Upper lobe of left lung (tissue), 4 donors: ENCODE measurements around the gene NUFIP1.

Experiments
- POLR2A ChIP-seq, 4 donors: fragments of 450-650 bp; IDR thresholded peaks; one replicate each; pipeline ENCODE4 v1.5.1; 2016 to 2017; ENCODE audit warnings: antibody characterized with exemption in 4 of 4, mild to moderate bottlenecking in 2 of 4
- TF ChIP-seq, protein P1 (sequence below), 6 experiments: fragments of 450-650 bp in 4 of 6; fragments of 200-600 bp in 2 of 6; sonication (generic) in 2 of 6; IDR thresholded peaks; one replicate each; pipeline ENCODE4 v1.5.1; 2016 to 2019; ENCODE audit warnings: antibody characterized with exemption in 6 of 6

DNA sequence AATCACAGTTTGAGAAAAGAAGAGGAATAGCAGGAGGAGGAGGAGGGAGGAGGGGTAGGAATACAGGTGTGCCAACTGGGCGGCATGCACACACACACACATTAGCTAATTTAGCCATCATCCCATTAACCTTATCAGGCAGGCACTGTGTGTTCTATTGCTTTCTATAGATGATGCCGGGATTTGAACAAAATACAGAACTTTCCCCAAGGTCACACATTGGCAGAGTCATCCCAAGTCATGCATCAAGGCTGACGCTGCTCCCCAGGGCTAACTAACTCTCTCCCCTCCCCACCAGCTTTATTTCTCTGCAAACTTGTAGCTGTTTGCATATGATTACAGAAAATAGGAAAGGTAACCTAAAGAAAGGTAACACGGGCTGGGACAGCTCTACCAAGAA is 83.0 kb downstream of the NUFIP1 start:
- TF ChIP-seq, protein P1, sequence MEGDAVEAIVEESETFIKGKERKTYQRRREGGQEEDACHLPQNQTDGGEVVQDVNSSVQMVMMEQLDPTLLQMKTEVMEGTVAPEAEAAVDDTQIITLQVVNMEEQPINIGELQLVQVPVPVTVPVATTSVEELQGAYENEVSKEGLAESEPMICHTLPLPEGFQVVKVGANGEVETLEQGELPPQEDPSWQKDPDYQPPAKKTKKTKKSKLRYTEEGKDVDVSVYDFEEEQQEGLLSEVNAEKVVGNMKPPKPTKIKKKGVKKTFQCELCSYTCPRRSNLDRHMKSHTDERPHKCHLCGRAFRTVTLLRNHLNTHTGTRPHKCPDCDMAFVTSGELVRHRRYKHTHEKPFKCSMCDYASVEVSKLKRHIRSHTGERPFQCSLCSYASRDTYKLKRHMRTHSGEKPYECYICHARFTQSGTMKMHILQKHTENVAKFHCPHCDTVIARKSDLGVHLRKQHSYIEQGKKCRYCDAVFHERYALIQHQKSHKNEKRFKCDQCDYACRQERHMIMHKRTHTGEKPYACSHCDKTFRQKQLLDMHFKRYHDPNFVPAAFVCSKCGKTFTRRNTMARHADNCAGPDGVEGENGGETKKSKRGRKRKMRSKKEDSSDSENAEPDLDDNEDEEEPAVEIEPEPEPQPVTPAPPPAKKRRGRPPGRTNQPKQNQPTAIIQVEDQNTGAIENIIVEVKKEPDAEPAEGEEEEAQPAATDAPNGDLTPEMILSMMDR (IDR thresholded peaks at IDR 0.05), result no peak
- TF ChIP-seq POLR2A (IDR thresholded peaks at IDR 0.05), result no peak
